H54 (cell line): ENCODE measurements around the gene LIPG.
A peak's percentile ranks its signal among the peaks of the same experiment; 100 is the strongest.
"Not testable (repeated sequence)": the region's sequence is repeated elsewhere in the genome, so short reads cannot be mapped to it uniquely, and the experiment has no call there.

ENCODE experiments used
- DNase-seq: peaks from one replicate; pipeline ENCODE4 v3.0.0; 2011; ENCODE audit warnings: low spot score, mixed read lengths; ENCODE audit not compliant: insufficient read length
- FAIRE-seq: peaks from 3 replicates; lab custom pipeline; 2011; peaks lifted over from hg19 to GRCh38; lab: Jason Lieb, UNC
- POLR2A ChIP-seq: IDR thresholded peaks from 2 replicates; pipeline ENCODE4 v1.6.1; 2011; ENCODE audit warnings: low read depth, mild to moderate bottlenecking, low read length

LIPG gene

GRCh38 chr18:49558356-49558755 lies 3.5 kb upstream of the LIPG start:
- DNase-seq (no peak), FAIRE-seq (no peak)
- TF ChIP-seq POLR2A = no peak

GRCh38 chr18:49559326-49559931 lies 2.4 kb upstream of the LIPG start:
- DNase-seq = peak; percentile 40
- not testable (repeated sequence) for FAIRE-seq

GRCh38 chr18:49560277-49560623 lies 1.6 kb upstream of the LIPG start:
- TF ChIP-seq POLR2A = no peak
- DNase-seq (no peak), FAIRE-seq (no peak)

DNA sequence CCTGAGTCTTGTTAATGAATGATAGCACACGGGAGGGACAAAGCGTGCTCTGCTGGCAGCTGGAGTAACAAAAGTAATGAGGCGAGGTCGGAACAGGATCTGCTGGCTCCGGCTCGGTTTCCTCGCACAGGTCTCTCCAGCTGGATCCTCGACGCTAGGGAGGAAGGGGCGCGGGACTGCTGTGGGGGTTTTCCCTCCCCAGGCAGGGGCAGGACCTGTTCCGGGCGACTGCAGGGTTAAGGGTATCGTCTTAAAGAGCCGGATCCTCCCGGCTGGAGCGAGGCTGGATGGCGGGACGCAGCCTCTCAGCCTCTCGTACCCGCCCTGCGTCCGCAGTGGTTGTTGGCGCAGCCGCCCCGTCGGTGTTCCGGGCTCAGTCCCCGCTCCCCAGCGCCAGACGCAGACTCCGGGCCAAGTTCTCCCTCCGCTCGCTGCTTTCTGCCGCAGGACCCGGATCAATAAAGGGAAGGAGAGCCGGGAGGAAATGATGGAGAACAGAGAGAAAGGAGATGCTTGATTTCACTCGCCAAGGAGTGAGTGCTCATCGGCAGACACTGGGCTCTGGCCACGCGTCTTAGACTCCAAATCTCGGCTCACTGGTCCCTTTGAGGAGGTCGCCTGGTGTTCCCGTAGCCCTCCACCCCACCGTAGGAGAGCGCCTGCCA lies 1.1 kb upstream of the LIPG start:
- FAIRE-seq = no peak
- no peak for TF ChIP-seq POLR2A
- DNase-seq = no peak

DNA sequence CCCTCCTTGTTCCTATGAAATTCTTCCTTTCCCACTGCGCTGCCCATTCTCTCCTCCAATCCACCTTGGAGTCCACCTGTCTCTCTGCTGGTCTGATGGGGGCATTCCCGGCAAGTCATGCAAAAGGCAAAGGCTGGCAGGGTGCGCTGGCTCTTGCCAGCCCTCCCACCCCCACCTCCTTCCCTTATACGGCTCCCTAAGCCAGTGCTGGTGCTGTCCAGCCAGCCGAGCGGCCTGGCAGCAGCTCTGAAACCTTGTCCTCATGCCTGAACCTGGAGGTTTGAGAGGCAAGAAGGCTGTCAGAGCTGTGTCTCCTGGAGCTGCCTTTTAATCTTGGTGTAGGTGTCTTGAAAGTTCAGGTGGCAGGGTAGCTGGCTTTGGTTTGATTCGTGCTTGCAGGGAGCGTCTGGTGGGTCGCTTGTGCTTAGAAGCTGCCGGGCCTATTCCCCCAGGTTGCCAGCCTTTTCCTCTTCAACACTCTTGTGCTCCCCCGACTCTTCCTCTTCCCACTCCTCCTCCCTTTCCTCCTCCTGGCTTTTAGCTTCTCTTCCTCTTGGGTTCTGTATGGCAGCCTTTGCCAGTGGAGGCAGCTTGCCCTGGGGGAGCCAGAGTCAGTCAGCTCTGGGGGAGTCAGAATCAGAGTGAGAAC lies 748 bp downstream of the LIPG start:
- FAIRE-seq (no peak), DNase-seq (no peak)
- no peak for TF ChIP-seq POLR2A

DNA sequence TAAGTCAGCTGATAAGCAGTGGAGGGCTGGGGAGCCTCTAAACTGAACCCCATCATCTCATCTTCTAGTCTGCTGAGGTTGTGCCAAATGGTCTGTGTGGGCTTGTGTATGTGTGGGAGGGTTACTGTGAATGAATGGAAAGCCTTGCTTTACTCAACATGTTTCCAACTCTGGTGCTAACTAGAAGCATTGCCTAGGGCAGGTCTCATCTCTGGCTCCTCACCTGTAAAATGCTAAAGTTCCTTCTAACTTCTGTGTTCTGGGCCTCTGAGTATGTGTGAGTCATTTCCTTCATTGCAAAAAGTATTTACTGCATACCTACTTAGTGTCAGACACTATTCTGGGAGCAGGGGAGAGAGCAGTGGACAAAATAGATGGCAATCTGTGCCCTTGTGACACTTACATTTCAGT lies 1.3 kb downstream of the LIPG start:
- FAIRE-seq (peak; percentile 30), DNase-seq (no peak)
- TF ChIP-seq POLR2A = no peak

DNA sequence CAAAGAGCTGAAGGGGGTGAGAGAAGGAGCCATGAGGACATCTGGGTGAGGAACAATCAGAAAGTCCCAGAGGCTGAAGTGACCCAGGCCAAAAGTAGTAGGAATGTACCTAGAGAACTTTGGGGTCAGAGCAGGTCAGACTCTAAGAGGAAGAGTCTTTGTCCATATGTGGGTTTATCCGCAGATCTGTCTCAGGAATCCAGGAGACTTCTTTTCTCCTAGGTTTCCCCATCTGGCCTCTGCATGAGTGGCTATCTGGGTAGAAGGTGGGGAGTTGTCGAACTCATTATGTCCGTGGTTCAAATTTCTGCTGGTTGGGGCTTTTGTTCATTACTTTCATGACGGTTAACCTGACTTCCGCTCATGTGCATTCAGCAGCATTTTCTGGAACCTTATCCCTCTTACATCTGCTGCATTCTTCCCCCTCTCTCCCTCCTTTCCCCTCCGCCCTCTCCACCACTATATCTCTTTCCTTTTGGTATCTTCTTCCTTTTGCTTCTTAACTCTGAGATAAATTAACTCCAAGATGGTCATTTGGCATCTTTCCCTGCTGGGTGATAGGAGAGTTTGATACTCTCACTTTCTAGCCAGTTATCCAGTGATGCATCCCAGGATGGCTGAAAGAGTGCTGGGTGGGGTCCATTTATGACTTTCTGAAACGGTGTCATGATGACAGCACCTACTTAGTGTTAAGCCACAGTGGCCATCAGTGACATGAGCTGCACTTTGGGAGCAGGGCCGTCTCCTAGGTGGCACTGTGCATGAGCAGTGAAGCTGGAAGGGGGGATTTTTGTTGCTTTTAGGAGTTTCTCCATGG lies 2.1 kb downstream of the LIPG start:
- no peak for TF ChIP-seq POLR2A
- no peak for DNase-seq
- FAIRE-seq = no peak

DNA sequence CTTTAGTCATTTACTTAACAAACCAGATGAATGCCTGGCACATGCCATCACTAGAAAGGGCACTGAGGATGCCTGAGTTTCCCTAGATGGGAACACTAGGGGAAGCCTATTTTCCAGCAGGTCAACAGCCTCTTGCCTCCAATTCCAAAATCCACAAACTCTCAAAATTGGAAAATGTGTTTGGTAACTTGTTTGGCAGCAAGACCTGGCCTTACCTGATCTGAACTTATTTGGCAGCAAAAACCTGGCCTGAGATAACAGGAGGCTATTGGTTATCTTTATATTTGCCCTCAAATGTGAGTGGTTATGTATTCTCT lies 2.6 kb downstream of the LIPG start:
- DNase-seq (no peak), FAIRE-seq (no peak)
- TF ChIP-seq POLR2A = no peak

GRCh38 chr18:49565101-49565500 lies 3.2 kb downstream of the LIPG start:
- DNase-seq (no peak), FAIRE-seq (no peak)
- no peak for TF ChIP-seq POLR2A

DNA sequence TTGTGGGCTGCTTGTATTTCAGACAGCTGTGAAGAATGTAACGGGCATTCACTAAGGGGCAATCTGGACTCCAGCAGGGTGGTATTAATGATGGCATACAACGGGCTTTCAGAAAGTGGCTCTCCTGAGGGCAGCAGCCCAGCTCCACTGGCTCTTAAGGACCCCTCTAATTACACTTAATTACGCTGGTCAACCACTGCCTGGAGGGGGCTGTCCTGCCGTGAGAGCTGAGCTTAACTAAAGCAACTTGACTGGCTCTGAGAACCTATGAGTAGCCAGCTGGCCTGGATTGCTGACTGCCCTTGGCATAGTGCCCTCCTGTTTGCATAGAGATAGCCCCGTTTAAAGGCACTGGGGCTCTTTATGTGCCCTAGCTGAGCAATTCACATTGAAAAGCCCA lies 3.8 kb downstream of the LIPG start:
- TF ChIP-seq POLR2A = no peak
- DNase-seq = no peak
- no peak for FAIRE-seq

GRCh38 chr18:49566217-49566770 lies 4.4 kb downstream of the LIPG start:
- FAIRE-seq (no peak), DNase-seq (no peak)
- no peak for TF ChIP-seq POLR2A

- TF ChIP-seq POLR2A = no peak
- no peak for DNase-seq
- FAIRE-seq = no peak
These were observed 5.1 kb downstream of the LIPG start for GRCh38 chr18:49566985-49567384.

- DNase-seq (no peak), FAIRE-seq (no peak)
- TF ChIP-seq POLR2A = no peak
These were observed 7.9 kb downstream of the LIPG start for GRCh38 chr18:49569724-49570123.

DNA sequence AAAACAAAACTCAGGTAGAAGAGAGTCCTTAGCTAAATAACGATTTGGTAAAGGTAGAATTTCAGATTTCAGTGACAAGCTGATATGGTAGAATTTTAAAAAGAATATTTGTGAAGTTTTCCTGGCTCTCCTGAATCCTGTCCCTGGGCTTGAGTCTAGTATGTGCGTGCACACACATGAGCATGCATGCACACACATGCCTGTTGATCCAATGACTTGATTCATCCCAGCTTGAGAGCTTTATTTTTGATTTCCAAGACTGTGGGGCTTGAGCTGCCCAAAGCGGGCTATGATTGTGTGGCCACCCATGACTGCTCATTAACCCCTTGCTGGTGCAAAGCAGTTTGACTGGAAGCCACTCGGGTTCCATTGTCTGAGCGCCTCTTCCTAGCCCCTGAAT lies 9.0 kb downstream of the LIPG start:
- no peak for TF ChIP-seq POLR2A
- DNase-seq (no peak), FAIRE-seq (no peak)
